Stimulated activated CD4-positive, alpha-beta T cell treated with anti-CD3 and anti-CD28 coated beads, Interleukin-15, amount 100 ng/mL, for 24 hours (primary cell): ENCODE data around the gene SOX10.

Source experiments
- DNase-seq: peaks from one replicate; pipeline ENCODE4 v3.0.0-alpha.2; 2020

SOX10 gene

DNA sequence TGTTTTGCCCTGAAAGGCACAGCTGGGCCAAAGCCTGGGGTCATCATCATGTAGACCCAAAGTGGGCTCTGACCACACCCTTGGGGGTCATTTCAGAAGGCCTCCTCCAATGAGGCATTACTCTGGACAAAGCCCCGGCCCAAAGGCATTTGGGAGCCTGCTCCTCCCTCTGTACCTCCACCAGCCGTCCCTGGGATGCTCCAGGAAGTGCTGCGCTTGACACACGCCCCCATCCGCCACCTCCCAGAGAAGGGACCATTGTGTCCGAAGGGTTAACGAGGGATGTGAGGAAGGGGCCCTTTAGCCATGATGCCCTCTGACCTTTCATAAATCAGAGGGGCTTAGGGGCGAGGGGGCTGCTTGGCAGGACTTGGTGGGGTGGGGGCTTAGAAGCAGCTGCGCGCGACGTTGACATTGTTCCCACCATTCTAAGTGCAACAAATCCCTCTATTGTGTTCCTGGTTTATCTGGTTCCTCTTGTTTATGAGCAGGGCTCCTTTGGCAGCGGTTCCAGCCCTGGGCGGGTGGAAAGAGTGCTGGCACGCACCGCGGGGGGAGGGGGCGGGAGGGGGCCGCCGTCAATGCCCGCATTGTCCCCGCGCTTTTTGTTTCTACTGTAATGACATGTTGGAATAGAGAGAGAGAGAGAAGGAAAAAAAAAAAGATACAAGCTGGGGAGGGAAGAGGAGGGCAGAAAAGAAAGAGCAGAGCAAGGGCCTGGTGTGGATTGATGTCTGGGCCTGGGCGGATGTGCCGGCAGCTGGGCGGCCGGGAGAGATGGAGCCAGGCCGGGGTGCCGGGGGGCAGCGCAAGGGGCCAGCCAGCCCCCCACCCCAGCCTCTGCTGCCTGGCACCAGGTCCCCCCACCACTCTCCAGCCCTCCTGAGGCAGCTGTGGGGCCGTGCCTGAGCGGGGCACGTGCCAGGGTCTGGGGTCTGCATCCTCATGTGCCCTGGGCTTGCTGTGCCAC is 32.1 kb upstream of the SOX10 start:
- DNase-seq = no peak

DNA sequence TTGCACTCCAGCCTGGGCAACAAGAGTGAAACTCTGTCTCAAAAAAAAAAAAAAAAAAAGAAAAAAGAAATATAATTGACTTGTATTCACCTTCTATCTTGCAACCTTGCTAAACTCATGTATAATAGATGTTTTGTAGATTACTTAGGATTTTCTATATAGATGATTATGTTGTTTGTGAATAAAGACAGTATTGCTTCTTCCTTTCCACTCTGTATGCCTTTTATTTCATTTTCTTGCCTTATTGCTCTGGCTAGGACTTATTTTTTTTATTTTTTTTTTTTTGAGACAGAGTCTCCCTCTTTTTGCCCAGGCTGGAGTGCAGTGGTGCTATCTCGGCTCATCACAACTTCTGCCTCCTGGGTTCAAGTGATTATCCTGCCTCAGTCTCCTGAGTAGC is 29.7 kb upstream of the SOX10 start:
- DNase-seq = no peak

DNA sequence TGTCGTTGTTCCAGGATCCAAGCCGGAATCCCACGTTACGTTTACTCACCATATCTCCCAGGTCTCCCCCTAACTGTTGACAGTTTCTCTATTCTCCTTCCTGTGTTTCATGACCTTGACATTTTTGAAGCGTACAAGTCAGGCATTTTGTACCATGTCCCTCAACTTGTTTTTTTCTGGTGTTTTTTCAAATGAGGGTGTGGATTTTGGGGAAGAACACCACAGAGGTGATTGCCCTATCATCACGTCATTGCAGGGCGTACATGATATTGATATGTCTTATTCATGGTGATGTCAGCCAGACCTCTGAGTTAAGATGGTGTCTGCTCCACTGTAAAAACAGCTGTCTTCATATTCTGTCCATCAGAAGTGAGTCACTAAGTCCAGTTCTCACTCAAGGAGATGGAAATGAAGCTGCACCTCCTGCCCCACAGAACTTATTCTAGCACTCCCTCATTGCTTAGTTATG is 28.3 kb upstream of the SOX10 start:
- no peak for DNase-seq

DNA sequence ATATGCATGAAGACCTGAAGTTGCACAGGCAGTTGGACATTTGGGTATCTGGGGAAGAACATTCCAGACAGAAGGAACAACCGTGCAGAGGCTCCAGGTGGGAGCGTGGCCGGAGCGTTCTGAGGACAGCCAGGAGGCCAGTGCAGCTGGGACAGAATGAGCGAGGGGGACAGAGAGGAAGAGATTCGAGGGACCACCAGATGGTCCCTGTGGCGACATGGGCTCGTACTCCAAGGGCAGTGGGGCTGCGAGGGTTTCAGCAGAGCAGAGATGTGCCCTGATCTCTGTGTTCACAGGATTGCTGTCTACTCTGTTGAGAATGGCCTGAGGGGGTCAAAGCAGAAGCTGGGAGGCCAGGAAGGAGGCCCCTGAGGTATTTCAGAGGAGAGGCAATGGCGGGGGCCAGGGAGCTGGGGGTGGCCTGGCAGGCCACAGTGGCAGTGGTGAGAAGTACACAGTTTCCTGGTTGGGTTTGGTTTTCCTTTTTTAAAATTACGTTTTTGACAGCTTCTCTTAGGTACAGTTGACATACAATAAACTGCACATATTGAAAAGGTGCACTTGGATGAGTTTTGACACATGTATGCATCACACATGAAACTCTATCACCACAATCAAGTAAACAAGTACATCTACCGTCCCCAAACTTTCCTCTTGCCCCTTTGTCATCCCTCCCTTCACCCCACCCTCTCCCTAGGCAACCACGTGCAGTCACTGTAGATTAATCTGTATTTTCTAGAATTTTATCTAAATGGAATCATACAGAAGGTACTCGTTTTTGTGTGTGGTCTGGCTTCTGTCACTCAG is 24.8 kb upstream of the SOX10 start:
- no peak for DNase-seq

DNA sequence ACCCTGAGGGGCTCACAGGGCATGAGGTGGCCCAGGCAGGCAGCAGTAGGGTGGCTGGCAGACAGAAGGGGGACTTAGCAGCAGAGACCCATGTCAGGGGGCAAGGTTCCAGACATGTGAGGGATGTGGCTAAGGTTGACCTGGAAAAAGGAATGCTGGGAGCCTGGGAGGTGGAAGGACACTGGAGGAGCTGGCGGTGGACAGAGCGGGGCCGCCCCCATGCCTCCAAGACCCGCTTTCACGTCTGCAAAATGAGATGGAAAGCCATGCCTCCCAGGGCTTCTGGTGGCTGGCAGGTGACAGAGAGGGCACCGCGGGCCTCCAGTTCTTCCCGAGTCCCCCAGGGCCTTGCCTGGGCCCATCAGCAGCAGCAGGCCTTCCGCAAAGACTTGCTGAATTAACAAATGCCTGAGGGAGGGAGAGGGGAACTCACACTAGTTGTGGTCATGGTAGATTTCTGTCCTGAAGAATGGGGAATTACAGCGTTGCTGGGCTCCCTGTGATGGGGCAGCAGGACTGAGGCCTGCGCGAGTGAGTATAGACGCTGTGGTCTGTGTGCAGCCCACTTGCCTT is 23.1 kb upstream of the SOX10 start:
- no peak for DNase-seq

DNA sequence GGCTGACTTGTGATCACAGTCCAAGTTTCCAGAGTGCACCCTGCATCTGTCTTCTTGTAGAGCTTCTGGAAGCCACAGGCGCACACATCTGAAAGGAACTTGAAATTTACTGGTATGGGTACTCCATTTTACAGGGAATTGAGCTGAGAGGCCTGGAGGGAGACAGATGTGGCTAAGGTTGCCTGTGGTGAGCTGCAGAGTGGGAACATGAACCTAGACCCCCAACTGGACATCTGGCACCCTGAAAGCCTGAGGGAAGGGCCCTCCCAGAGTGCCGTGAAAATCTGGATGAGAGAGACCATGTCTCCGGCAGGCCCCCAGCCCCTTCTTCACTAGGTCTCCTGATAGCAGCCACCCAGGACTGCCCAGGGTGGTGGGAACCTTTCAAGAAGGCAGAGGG is 22.6 kb upstream of the SOX10 start:
- DNase-seq = no peak

DNA sequence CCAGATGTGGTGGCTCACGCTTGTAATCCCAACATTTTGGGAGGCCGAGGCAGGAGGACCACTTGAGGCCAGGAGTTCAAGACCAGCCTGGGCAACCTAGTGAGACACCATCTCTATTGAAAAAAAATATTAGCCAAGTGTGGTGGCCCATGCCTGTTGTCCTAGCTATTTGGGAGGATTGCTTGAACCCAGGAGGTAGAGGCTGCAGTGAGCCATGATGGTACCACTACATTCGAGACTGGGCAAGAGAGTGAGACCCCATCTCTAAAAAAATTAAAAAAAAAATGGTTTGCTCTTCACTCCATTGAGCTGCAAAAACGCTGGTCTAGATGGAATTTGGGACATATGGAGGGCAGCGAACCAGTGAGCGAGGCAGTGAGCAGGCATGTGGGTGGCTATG is 21.6 kb upstream of the SOX10 start:
- no peak for DNase-seq

DNA sequence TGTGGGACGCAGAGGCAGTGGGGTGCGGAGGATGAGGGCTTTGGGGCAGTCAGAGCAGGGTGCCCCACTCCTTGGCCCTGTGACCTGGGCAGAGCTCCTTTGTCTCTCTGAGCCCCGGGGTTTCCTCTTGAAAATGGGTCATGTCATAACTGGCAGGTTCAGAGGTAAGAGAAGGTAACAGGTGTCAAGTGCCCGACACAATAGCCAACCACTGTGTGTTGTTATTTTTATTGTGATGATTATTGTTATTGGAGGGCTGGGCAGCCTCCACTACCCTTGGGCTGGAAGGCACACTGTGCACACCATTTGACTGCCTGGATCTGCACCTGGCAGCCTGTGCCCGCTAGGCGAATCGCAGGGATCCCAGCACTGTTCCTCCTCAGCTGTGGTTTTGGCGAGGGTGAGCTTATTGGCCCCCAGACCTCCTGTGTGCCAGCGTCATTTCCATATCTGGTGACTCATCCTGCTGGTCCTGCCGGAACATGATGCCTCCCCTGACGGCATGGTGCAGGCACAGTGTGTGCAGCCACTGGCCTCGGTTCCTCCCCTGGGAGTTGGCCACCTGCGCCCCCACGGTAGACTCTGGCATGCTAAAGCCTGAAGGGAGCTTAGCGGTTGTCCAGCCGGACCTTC is 15.4 kb upstream of the SOX10 start:
- no peak for DNase-seq

DNA sequence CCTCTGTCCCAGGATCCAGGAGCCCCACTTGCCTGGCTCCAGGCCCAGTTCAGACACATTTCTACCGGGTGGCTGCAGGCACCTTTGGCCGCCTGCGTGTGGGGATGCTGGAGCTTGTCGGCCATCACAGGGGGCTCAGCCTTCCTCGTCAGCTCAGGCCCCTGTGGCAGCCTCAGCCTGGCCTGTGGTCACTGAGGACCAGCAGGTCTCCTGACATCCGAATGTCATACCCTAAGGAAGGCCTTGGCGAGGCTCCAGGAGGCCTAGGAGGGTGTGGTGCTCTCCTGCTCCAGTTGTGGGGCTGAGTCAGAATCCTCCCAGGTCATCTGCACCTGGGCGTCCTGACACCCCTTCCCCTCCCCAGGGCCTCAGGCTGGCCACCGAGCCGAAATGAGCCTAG is 14.9 kb upstream of the SOX10 start:
- no peak for DNase-seq

DNA sequence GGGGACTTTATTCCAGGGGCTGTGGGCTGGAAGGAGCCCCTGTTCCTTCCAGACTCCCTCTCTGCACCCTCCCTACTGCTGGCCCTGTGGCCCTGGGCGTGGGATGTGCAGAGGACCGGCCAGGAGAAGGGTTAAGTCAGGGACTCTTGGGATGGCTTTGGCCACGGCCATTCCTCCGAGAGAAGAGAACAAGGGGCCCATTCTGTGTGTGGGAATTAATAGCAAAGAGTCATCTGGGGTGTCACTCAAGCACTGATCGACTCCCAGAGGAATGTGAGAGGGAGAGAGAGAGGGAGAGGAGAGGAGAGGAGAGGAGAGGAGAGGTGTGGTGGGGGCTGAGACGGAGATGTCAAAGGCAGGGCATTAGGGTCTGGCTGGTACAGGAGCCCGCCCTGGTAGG is 14.2 kb upstream of the SOX10 start:
- DNase-seq = no peak

DNA sequence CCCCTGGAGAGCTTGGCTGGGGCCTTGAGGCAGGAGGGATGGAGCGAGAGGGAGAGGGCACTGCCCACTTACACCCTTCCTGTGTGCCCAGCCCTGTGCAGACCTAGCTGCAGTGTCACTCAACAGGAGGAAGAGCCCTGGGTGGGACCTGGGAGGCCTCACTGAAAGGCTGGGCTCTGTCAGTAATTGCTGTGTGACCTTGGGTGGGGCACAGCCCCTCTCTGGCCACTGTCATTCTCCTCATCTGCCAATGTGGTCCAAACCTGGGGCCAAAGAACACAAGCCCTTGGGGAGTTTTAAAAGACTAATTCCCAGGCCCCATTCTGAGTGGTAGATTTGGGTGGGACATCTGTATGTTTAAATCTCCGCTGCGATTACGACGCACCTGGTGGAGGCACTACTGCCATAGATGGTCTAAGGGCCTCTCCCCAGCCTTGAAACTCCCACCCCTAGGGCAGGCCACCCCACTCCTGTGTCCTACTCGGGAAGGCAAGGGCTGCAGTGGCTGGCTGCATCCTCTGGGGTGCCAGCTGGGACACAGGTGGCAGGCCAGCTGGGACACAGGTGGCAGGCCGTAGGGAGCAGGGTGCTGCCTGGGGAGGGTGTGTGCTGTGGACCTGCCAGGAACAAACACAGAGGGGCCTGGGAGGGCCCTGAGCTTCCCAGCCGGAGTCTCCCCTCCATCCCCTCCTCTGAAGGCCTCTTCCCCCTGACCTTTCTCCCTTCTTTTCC is 12.3 kb upstream of the SOX10 start:
- DNase-seq = no peak

DNA sequence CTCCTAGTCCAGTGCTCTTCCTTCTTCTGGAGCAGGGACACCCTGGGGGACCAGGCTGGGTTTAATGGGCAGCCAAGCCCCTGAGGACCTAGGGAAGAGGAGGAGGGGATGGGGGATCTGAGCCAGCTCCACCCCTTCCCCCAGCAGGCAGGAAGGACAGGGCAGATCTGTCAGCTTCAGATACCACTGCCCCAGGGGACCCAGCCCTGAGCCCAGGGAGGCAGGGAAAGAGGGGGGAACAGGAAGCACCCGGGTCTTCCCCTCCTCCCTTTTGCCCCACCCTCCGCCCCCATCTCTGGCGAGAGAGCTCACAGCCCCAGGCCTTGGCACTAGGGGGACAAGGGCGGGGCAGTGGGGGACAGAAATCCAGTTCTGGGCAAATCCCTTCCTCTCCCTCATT is 11.7 kb upstream of the SOX10 start:
- no peak for DNase-seq

DNA sequence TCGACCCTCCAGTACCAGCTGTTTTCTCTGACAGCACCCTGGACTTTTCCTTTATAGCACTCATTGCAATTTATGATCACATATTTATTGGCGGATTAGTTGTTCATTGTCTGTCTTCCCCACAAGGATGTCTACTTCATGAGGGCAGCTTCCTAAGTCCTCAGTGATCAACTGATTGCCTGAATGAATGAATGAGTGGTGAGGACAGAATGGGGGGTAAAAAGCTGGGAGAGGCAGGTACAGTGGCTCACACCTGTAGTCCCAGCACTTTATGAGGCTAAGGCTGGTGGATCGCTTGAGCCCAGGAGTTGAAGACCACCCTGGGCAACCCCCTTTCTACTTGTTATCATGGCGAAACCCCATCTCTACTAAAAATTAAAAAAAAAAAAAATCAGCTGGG is 11.1 kb upstream of the SOX10 start:
- DNase-seq = no peak

DNA sequence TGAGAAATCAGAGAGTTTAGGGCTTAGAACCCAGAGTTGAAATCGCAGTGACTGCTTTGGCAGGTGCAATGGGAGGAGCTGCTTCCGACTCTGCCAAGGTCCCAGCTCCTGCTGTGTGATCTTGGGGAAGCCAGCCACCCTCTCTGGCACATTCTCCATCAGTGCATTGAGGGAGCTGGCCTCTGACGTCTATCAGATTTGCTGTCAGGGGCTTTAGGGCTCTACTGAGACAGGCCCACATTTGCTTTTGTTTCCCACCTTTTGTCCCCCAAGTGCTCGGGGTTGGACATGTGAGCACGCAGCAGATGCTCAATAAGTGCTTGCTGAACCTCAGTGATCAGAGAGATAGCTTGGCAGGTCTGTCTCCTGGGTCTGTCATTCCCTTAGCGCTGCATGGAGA is 10.6 kb upstream of the SOX10 start:
- DNase-seq = no peak

DNA sequence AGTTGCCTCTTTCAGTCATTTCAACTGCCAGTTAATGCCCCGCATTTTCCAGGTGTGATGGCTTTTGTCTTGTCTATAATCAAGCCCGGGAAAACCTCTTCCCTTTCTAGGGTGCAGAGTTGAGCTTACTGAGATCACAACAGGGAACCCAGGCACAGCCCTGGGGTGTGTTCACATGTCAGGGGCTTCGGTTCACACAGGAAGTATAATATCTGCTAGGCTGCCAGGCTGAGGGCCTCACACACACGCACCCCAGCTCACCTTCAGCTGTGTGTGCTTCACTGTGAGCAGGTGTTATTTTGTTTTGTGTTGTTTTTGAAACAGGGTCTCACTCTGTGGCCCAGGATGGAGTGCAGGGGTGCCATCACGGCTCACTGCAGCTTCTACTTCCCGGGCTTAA is 9.7 kb upstream of the SOX10 start:
- no peak for DNase-seq

DNA sequence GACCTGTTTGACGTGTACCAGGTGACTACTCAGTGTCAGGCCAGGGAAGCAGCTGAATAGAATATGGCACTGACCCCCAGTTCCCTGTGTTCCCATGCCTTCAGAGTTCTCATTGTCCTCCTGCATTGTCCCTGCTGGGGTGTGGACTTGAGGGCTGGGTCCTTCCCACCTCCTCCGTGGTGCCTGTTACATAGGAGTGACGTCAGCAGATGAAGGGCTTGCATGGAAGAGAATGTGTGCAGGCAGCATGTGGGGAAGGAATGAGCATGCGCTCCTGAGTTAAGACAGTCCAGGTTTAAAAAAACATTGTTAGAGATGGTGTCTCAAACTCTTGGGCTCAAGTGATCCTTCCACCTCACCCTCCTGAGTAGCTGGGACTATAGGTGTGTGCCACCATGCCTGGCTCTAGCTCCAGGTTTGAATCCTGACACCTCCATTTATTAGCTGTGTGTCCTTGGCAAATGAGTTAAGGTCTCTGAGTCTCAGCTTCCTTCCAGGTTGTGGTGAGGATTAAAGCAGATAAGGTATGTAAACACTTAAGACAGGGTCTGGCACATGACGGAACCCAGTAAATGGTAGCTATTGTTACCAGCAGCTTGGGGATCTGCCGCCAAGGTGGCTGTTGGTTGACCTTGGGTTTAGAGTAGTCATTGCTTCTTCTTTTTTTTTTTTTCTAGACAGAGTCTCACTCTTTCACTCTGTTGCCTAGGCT is 7.5 kb upstream of the SOX10 start:
- DNase-seq = no peak

DNA sequence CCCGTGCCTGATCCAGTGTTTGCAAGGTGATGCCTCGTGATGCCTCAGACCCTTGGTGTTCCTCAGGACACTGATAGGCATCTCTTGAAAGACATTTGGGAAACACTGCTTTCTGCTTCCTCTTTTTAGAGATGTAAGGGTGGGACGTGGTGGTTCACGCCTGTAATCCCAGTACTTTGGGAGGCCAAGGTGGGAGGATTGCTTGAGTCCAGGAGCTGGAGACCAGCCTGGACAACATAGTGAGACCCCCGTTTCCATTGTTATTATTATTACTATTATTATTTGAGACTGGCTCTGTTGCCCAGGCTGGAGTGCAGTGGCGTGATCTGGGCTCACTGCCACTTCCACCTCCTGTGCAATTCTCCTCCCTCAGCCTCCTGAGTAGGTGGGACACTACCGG is 6.5 kb upstream of the SOX10 start:
- no peak for DNase-seq

DNA sequence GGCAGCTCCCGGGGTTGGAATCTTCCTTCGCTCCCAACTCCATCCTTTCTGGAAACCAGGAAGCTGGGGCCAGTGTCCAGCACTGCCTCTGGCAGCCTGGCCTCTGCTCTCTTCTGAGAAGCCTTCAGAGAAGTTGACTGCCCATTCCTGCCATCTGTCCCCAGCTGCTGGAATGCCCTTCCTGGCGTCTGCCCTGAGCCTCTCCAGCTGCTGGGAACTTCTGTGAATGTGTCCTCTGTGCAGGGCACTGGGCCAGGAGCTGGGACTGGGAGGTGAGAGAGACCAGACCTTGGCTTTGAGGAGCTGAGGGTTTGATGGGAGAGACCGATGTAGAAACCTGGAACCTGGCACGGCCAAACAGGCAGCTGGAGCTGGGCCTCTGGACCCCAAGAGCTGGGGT is 5.9 kb upstream of the SOX10 start:
- no peak for DNase-seq

DNA sequence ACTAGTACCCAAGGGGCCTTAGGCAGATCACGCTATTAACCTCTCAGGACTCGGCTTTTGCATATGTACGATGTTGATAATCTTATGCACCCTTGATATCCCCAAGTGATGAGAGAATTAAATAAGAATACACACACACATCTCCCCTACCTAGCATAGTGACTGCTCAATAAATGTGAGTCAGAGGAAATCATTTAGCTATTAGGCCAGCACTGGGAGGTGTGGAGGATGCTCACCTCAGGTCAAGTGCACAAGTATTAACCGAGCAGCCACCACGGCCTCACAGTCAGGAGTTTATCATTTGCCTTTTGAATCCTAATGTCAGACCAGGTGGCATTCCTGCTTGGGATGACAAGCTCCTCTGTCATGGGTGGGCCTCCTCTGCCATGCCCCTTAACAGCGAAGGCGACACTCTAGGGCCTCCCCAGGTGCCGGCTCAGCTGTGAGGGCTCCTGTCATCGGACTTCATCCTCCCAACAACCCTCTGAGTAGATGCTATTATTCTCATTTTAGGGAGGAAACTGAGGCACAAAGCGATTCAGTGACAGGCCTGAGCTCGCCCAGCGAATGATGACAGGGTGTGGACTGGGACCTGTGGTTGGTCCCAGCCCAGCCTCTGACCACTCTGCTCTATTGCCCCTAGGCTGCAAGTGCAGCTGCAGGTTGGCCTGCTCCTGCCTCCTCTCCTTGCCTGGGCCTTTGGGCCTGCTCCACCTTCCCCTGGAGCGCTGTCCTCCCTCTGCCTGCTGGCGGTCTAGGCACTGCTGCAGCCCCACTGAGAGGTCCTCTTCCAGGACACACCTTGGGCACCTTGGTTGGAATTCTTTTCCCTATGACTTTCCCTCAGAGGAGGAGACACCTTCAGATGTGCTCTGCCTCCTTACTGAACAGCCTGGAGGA is 5.0 kb upstream of the SOX10 start:
- DNase-seq = no peak

DNA sequence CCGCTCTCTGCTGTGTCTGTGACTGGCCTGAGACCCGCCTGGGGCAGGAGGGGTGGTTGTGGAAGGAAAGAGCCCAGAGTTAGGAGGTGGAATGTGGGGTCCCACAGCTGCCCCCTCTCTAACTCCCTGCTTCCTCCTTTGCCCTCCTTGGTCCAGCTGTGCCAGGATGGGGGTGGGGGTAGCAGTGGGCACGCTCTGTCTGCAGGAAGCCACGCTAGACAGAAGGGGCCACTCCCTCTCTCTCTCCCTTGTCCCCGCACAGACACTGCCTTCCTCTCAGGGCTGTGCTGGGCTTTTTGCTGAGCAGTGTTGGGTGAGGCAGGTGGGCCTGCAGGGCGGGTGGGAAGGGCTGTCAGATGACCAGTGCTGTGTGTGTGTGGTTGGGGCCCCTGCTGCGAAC is 2.0 kb upstream of the SOX10 start:
- no peak for DNase-seq
